Measurements from ENCODE around the gene CYP19A1.

Gene CYP19A1

GRCh38 chr15:51356983-51357382, 18.6 kb upstream of the CYP19A1 start:
- no peak for DNase-seq

GRCh38 chr15:51356147-51356546, 17.8 kb upstream of the CYP19A1 start:
- no peak for DNase-seq

- peak; percentile 69 to 82 for DNase-seq
Measured at GRCh38 chr15:51355096-51355495, 16.7 kb upstream of the CYP19A1 start.

DNA sequence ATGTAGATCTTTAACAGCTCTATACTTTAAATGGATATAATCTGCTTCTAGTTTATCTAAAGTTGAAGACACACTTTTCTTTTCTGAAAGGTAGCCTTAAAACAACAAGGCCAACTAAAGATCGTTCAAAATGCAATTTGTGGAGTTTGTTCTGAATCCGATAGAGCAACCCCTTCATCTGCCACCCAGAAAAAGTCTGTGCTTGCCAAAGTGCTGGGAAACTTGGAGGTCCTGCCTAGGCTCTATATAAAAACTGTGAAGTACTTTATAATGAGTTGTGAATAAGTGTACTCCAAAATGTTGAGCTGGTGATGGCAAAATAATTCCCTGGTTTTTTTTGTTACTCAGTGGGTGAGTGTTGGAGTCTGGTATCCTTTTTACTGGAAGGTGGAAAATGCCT, 15.6 kb upstream of the CYP19A1 start:
- no peak for DNase-seq

GRCh38 chr15:51350723-51351122, 12.3 kb upstream of the CYP19A1 start:
- DNase-seq, result no peak

DNA sequence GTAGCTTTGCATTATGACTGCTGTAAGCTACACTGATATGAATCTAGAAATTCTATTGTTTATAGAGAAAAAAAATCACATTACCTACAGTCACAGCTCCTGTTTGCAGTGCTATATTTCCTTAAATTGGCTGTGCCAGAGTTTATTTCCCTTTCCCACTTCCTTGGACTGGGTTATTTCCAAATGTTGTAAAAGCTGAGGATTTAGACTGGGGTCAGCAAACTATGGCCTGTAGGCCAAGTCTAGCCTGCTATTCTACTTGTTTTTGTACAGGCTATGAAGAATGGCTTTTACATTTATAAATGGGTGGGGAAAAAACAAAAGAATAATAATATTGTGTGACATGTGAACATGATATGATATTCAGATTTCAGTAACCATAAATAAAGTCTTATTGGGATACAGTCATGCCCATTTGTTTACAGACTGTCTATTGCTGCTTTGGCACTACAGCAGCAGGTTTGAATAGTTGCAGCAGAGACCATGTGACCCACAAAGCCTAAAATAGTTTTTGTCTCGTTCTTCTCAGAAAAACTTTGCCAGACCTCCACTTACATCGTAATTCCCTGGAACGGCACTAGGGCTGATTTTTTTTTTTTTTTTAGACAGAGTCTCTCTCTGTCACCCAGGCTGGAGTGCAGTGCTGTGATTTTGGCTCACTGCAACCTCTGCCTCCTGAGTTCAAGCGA, 10.9 kb upstream of the CYP19A1 start:
- no peak for DNase-seq

- DNase-seq, result no peak
Measured at GRCh38 chr15:51348688-51349087, 10.3 kb upstream of the CYP19A1 start.

DNA sequence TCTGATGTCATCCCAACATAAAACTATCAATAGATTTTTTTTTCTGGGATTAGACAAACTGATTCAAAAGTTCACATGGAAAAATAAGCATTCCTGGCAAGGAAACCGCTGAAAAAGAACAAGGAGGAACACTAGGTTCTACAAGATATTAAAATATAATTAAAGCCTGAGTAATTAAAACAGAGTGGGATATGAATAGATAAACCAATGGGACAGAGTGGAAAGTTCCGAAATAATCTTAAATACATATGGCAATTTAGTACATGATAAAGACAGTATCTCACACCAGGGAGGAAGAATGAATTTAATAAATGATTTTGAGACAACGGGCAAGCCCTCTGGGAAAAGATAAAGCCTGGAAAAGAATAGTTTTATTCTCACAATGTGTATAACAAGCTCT, 7.7 kb upstream of the CYP19A1 start:
- DNase-seq, result no peak

- DNase-seq, result no peak
Measured at GRCh38 chr15:51343466-51343865, 5.1 kb upstream of the CYP19A1 start.

GRCh38 chr15:51342227-51342999, 4.0 kb upstream of the CYP19A1 start:
- DNase-seq, result no peak

DNA sequence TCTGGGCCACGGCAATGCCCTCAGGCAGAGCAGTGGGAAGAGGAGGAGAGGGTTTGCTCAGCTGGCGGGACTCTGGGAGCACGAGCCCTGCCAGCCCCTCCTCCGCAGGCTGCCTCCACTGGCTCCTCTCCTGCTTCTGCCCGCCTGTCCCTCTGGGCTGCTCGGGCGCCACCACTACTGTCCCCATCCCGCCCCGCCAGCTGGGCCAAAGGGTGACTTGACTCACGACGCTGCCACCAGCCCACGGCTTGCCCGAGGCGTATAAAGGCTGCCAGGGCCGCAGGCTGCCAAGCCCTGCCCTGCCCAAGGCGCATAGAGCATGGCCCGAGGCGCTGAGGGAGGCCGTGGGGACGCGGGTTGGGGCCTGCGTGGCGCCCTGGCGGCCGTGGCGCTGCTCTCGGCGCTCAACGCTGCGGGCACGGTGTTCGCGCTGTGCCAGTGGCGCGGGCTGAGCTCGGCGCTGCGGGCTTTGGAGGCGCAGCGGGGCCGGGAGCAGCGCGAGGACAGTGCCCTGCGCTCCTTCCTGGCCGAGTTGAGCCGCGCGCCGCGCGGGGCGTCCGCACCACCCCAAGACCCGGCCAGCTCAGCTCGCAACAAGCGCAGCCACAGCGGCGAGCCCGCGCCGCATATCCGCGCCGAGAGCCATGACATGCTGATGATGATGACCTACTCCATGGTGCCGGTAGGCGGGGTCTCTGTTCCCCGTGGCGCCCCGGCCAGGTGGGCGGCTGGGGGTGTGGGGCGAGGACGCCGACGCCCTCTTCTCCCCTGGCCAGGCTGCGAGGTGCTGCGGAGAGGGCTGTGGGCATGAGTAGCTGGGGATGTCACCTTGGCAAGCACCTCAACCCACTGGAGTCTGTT, 3.2 kb upstream of the CYP19A1 start, which contains the start of gene GLDN:
Gene GLDN, plus strand, starts transcription at position 290 of the 861 bp plus-strand sequence. Its CDS starts 30 bp downstream, at position 320.
- DNase-seq, result peak; percentile 35 to 62

DNA sequence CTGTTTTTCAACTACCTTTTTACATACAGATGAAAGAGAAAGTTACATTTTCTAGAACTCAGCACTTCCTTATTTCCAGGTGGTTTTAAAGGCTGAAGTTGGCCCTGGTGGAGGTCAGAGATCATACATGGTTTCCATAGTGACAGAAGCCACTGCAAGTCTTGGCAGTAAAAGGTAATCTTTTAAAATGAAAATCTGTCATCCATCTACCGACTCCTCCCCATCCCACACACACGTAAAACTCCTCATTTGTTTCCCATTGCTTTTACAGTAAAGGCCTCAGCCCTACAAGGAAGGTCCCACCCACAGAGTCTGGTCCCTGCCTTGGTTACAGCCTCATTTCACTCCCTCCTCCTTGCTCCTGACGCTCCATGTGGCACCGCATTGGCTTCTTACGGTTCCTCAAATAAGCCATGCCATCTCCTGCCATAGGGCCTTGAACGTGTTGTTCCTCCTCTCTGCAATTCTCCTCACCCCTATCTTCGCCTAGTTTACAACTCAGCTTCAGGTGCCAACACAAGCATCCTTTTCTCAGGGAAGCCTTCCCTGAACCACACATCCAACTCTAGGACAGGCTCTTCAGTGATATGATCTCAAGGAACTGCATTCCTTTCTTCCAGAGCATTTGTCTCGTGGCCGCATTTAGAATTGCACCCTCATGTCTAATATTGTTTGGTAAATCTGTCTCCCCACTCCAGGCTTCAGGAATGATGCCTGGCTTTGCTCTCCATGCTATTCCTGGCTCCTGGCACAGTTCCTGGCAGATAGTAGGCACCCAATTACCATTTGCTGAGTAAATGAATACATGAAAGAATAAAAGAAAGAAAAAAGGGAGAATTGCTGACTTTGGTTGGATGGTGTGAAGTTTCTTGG, 2.6 kb downstream of the CYP19A1 start:
- DNase-seq, result no peak

- no peak for DNase-seq
Measured at GRCh38 chr15:51335087-51335486, 3.3 kb downstream of the CYP19A1 start.

- peak; percentile 37 to 61 for DNase-seq
Measured at GRCh38 chr15:51334011-51334451, 4.4 kb downstream of the CYP19A1 start.

DNA sequence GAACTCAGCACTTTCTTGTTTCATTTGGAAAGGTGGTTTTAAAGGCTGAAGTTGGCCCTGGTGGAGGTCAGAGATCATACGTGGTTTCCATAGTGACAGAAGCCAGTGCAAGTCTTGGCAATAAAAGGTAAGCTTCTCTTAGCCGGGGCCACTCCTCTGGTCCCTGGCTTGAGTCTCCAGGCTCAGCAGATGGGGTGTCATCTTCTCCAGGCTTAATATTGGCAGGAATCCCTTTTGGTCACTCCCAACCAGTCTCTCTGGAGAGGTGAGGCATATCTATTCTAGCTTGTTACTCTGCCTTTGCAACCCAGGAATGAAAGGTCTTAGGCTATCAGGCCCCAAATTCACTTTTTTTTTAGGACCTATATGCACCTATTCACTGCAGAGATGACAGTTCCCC, 4.8 kb downstream of the CYP19A1 start:
- DNase-seq, result no peak

GRCh38 chr15:51332206-51333147, 5.9 kb downstream of the CYP19A1 start:
- DNase-seq, result peak; percentile 61 to 75

GRCh38 chr15:51331141-51331540, 7.3 kb downstream of the CYP19A1 start:
- DNase-seq, result no peak

- peak; percentile 61 to 79 for DNase-seq
Measured at GRCh38 chr15:51328926-51329325, 9.5 kb downstream of the CYP19A1 start.

- no peak for DNase-seq
Measured at GRCh38 chr15:51327081-51327480, 11.3 kb downstream of the CYP19A1 start.

DNA sequence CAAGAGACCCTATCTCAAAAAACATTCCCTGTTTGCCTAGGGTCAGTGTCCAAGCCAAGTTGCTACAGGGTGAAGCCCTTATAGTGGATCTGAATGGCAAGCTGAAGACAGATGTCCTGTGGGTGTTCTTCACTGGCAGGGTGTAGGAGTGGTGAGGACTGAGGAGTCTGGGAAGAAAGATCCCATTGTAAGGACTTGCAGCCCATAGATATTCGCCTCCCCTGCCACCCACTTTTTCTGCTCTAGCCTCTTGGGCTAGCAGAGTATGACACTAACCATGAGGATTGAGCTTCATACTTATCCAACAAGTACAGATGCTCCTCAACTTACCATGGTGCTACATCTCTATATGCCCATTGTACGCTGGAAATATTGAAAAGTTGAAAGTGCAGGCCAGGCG, 13.2 kb downstream of the CYP19A1 start:
- no peak for DNase-seq

GRCh38 chr15:51323749-51324148, 14.6 kb downstream of the CYP19A1 start:
- DNase-seq, result no peak
